AG10803 (cell line): Measurements from ENCODE around the gene FFAR3.

Experiments used
- DNase-seq: peaks from one replicate; pipeline ENCODE4 v3.0.0; 2010; ENCODE audit warnings: low read depth
- H3K4me3 ChIP-seq: 2 replicates; pipeline ENCODE4 v1.5.1; 2011; ENCODE audit warnings: mild to moderate bottlenecking, low read length, control low read depth
- TF ChIP-seq, protein P1 (sequence below): conservative IDR thresholded peaks from 2 replicates; pipeline ENCODE4 v1.5.1; 2011; ENCODE audit warnings: mild to moderate bottlenecking, low read length, control low read depth, inconsistent platforms

FFAR3 gene

DNA sequence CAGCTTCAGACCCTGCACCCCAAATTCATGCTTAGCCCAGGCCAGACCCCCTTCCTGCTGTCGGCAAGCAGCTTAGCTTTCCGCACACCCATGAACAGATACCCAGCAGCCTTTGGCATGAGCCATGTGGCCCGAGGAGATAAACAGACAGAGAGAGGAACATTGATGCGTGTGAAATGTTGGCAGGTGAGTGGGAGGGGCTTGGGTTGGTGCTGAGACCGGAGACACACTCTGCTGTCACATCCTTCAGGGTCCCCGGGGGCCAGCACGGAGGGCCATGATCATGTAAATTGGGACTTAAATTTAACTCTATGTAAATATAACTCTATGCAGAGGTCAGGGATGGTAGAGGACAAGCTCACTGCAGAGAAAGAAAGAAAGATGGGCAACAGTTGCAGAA, 27.8 kb upstream of the FFAR3 start:
- TF ChIP-seq, protein P1, sequence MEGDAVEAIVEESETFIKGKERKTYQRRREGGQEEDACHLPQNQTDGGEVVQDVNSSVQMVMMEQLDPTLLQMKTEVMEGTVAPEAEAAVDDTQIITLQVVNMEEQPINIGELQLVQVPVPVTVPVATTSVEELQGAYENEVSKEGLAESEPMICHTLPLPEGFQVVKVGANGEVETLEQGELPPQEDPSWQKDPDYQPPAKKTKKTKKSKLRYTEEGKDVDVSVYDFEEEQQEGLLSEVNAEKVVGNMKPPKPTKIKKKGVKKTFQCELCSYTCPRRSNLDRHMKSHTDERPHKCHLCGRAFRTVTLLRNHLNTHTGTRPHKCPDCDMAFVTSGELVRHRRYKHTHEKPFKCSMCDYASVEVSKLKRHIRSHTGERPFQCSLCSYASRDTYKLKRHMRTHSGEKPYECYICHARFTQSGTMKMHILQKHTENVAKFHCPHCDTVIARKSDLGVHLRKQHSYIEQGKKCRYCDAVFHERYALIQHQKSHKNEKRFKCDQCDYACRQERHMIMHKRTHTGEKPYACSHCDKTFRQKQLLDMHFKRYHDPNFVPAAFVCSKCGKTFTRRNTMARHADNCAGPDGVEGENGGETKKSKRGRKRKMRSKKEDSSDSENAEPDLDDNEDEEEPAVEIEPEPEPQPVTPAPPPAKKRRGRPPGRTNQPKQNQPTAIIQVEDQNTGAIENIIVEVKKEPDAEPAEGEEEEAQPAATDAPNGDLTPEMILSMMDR: no peak
- DNase-seq: no peak
- H3K4me3 ChIP-seq: no peak overlapping the region

- no peak for DNase-seq
- H3K4me3 ChIP-seq: no peak overlapping the region
- TF ChIP-seq, protein P1: no peak
These were observed 26.6 kb upstream of the FFAR3 start for GRCh38 chr19:35331551-35332214.

GRCh38 chr19:35332817-35333216, 25.4 kb upstream of the FFAR3 start:
- TF ChIP-seq, protein P1: no peak
- DNase-seq: no peak
- H3K4me3 ChIP-seq: no peak overlapping the region

GRCh38 chr19:35334144-35334753, 24.0 kb upstream of the FFAR3 start:
- TF ChIP-seq, protein P1: no peak
- no peak overlapping the region for H3K4me3 ChIP-seq
- no peak for DNase-seq

- no peak for DNase-seq
- TF ChIP-seq, protein P1: no peak
- H3K4me3 ChIP-seq: no peak overlapping the region
These were observed 21.9 kb upstream of the FFAR3 start for GRCh38 chr19:35336166-35336955.

- TF ChIP-seq, protein P1: no peak
- DNase-seq: no peak
- no peak overlapping the region for H3K4me3 ChIP-seq
These were observed 20.9 kb upstream of the FFAR3 start for GRCh38 chr19:35337097-35337983.
